ENCODE results near the gene CBLB. TPM values are rescaled to one million over a fixed set of nuclear protein-coding genes. Genes with fewer than 3 reads are reported as not detected.

The CBLB gene
- total and polyA plus RNA-seq, 2 experiments from 2014 or later = 20.5 to 47.7 TPM

DNA sequence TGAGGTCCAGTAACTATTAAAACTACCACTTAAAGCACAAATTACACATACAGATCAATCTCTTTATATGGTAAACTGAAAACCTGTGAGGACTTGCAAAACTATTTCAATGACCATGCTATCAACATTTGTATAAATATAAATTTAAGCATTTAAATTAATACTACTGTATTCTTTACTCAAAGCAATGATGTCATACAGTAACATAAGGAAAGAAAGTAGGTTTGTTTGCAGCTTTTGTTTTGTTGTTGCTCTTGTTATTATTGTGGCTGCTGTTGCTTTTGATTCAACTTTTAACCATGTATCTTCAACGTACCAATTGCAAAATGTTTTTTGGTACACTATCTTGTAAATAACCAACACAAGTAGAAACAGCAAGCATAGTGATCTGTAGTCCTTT, 22.0 kb downstream of the CBLB start (continued):
- TF ChIP-seq, protein P1, sequence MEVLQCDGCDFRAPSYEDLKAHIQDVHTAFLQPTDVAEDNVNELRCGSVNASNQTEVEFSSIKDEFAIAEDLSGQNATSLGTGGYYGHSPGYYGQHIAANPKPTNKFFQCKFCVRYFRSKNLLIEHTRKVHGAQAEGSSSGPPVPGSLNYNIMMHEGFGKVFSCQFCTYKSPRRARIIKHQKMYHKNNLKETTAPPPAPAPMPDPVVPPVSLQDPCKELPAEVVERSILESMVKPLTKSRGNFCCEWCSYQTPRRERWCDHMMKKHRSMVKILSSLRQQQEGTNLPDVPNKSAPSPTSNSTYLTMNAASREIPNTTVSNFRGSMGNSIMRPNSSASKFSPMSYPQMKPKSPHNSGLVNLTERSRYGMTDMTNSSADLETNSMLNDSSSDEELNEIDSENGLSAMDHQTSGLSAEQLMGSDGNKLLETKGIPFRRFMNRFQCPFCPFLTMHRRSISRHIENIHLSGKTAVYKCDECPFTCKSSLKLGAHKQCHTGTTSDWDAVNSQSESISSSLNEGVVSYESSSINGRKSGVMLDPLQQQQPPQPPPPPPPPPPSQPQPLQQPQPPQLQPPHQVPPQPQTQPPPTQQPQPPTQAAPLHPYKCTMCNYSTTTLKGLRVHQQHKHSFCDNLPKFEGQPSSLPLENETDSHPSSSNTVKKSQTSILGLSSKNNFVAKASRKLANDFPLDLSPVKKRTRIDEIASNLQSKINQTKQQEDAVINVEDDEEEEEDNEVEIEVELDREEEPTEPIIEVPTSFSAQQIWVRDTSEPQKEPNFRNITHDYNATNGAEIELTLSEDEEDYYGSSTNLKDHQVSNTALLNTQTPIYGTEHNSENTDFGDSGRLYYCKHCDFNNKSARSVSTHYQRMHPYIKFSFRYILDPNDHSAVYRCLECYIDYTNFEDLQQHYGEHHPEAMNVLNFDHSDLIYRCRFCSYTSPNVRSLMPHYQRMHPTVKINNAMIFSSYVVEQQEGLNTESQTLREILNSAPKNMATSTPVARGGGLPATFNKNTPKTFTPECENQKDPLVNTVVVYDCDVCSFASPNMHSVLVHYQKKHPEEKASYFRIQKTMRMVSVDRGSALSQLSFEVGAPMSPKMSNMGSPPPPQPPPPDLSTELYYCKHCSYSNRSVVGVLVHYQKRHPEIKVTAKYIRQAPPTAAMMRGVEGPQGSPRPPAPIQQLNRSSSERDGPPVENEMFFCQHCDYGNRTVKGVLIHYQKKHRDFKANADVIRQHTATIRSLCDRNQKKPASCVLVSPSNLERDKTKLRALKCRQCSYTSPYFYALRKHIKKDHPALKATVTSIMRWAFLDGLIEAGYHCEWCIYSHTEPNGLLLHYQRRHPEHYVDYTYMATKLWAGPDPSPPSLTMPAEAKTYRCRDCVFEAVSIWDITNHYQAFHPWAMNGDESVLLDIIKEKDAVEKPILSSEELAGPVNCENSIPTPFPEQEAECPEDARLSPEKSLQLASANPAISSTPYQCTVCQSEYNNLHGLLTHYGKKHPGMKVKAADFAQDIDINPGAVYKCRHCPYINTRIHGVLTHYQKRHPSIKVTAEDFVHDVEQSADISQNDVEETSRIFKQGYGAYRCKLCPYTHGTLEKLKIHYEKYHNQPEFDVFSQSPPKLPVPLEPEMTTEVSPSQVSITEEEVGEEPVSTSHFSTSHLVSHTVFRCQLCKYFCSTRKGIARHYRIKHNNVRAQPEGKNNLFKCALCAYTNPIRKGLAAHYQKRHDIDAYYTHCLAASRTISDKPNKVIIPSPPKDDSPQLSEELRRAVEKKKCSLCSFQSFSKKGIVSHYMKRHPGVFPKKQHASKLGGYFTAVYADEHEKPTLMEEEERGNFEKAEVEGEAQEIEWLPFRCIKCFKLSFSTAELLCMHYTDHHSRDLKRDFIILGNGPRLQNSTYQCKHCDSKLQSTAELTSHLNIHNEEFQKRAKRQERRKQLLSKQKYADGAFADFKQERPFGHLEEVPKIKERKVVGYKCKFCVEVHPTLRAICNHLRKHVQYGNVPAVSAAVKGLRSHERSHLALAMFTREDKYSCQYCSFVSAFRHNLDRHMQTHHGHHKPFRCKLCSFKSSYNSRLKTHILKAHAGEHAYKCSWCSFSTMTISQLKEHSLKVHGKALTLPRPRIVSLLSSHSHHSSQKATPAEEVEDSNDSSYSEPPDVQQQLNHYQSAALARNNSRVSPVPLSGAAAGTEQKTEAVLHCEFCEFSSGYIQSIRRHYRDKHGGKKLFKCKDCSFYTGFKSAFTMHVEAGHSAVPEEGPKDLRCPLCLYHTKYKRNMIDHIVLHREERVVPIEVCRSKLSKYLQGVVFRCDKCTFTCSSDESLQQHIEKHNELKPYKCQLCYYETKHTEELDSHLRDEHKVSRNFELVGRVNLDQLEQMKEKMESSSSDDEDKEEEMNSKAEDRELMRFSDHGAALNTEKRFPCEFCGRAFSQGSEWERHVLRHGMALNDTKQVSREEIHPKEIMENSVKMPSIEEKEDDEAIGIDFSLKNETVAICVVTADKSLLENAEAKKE (CRISPR knock-in tag; IDR thresholded peaks at IDR 0.05) = no peak
- TF ChIP-seq EZH2phosphoT487 (IDR thresholded peaks at IDR 0.05; ENCODE audit: unreplicated experiment) = no peak
- no peak for TF ChIP-seq JUNB (IDR thresholded peaks at IDR 0.05; ENCODE audit: unreplicated experiment)

GRCh38 chr3:105845488-105845887, 23.3 kb downstream of the CBLB start:
- peaks cover 12% of the 10 kb centered on the region; the same call in 2 of the 3 replicates for H3K36me3 Mint-ChIP-seq (ENCODE audit: low read depth)
- no peaks in the 10 kb centered on the region for H3K9me3 Mint-ChIP-seq
- no peaks in the 10 kb centered on the region for H3K9me2 ChIP-seq (ENCODE audit: insufficient read depth)
- peak overlapping the region; percentile 15; the same call in 1 of the 2 replicates for H3K4me2 ChIP-seq
- 0 out of 2 replicates have a peak, but pooled peaks cover 3% of the 10 kb centered on the region for H3K79me2 ChIP-seq (replicated peaks; ENCODE audit: insufficient read depth)
- no peak overlapping the region for H3K4me3 ChIP-seq
- H3K4me1 Mint-ChIP-seq = peaks cover 13% of the 10 kb centered on the region
- no peaks in the 10 kb centered on the region for H3F3A ChIP-seq (replicated peaks; ENCODE audit: low read depth)
- 0 out of 2 replicates have a peak, but pooled peaks cover 5% of the 10 kb centered on the region for H4K20me1 ChIP-seq (replicated peaks; ENCODE audit: insufficient read depth)
- no peaks in the 10 kb centered on the region for H3K27me3 Mint-ChIP-seq (ENCODE audit: insufficient read depth, low read depth, poor library complexity)
- H3K36me3 ChIP-seq (ENCODE audit: insufficient read depth) = no peaks in the 10 kb centered on the region
- peaks cover 27% of the 10 kb centered on the region for H3K4me1 ChIP-seq (ENCODE audit: insufficient read depth)
- H3K27ac ChIP-seq (ENCODE audit: low read depth) = no peak overlapping the region
- no peak overlapping the region for H3K27ac Mint-ChIP-seq
- no peaks in the 10 kb centered on the region for H3K27me3 ChIP-seq (ENCODE audit: insufficient read depth)
- TF ChIP-seq NANOG (IDR thresholded peaks at IDR 0.05; ENCODE audit: borderline replicate concordance) (peak; percentile 47; the same call in 1 of the 2 replicates), EZH2 (IDR thresholded peaks at IDR 0.05; ENCODE audit: low read depth, unreplicated experiment) (no peak)
- no peak overlapping the region for H2AFZ ChIP-seq
- no peak overlapping the region for H3K4me3 Mint-ChIP-seq
- DNase-seq (ENCODE audit: low spot score) (peak; percentile 56), ATAC-seq (no peak; the same call in 2 of the 3 replicates)

Measured in GM23338 (cell line).